GM23338 (cell line): Measurements from ENCODE around the gene NPAS3. TPM values are rescaled to one million over a fixed set of nuclear protein-coding genes. Genes with fewer than 3 reads are reported as not detected.

Source experiments
- ATAC-seq: fragments of 200-7000 bp; cut with Tn5 transposase; 3 replicates; pipeline ENCODE4 v1.9.1; 2020
- DNase-seq: peaks from one replicate; pipeline ENCODE4 v3.0.0-alpha.2; 2015; ENCODE audit warnings: low spot score
- H2AFZ ChIP-seq: fragments of 200-600 bp; sonication (generic); 2 replicates; pipeline ENCODE4 v1.8.0; 2016; ENCODE audit warnings: antibody characterized with exemption, mild to moderate bottlenecking, moderate library complexity
- H3F3A ChIP-seq: fragments of 200-600 bp; sonication (generic); replicated peaks from 2 replicates; pipeline ENCODE4 v1.8.0; 2017; ENCODE audit warnings: antibody characterized with exemption, mixed run types, low read depth
- H3K27ac ChIP-seq: fragments of 200-600 bp; sonication (generic); 2 replicates; pipeline ENCODE4 v1.6.1; 2016; ENCODE audit warnings: low read depth
- H3K27me3 ChIP-seq: fragments of 200-600 bp; sonication (generic); 2 replicates; pipeline ENCODE4 v1.8.0; 2016; ENCODE audit warnings: mild to moderate bottlenecking, mixed run types, moderate library complexity; ENCODE audit not compliant: insufficient read depth
- H3K36me3 ChIP-seq: fragments of 200-600 bp; sonication (generic); 2 replicates; pipeline ENCODE4 v1.8.0; 2016; ENCODE audit warnings: mild to moderate bottlenecking; ENCODE audit not compliant: insufficient read depth
- H3K4me1 ChIP-seq: fragments of 200-600 bp; sonication (generic); 2 replicates; pipeline ENCODE4 v1.8.0; 2016; ENCODE audit warnings: mild to moderate bottlenecking, moderate library complexity; ENCODE audit not compliant: insufficient read depth
- H3K4me2 ChIP-seq: fragments of 200-600 bp; sonication (generic); 2 replicates; pipeline ENCODE4 v1.7.1; 2017; ENCODE audit warnings: mixed run types
- H3K4me3 ChIP-seq: fragments of 200-600 bp; sonication (generic); 2 replicates; pipeline ENCODE4 v1.6.1; 2016; ENCODE audit warnings: mixed run types
- H3K79me2 ChIP-seq: fragments of 200-600 bp; sonication (generic); replicated peaks from 2 replicates; pipeline ENCODE4 v1.8.0; 2017; ENCODE audit warnings: mild to moderate bottlenecking; ENCODE audit not compliant: insufficient read depth
- H3K9me2 ChIP-seq: fragments of 200-600 bp; sonication (generic); 2 replicates; pipeline ENCODE4 v1.8.0; 2017; ENCODE audit not compliant: insufficient read depth
- H4K20me1 ChIP-seq: fragments of 200-600 bp; sonication (generic); replicated peaks from 2 replicates; pipeline ENCODE4 v1.8.0; 2017; ENCODE audit warnings: mild to moderate bottlenecking; ENCODE audit not compliant: insufficient read depth
- H3K27ac Mint-ChIP-seq: 2 replicates; pipeline ENCODE4 v1.8.0; 2020; ENCODE audit warnings: inconsistent platforms, mild to moderate bottlenecking, moderate library complexity, mixed read lengths
- H3K27me3 Mint-ChIP-seq: 3 replicates; pipeline ENCODE4 v1.8.0; 2022; ENCODE audit warnings: low read depth, mild to moderate bottlenecking, moderate library complexity, mixed read lengths, inconsistent platforms; ENCODE audit not compliant: insufficient read depth, poor library complexity
- H3K36me3 Mint-ChIP-seq: 3 replicates; pipeline ENCODE4 v1.8.0; 2021; ENCODE audit warnings: low read depth, mild to moderate bottlenecking, inconsistent platforms, moderate library complexity, mixed read lengths
- H3K4me1 Mint-ChIP-seq: 3 replicates; pipeline ENCODE4 v1.8.0; 2020; ENCODE audit warnings: mild to moderate bottlenecking, inconsistent platforms, mixed read lengths
- H3K4me3 Mint-ChIP-seq: 3 replicates; pipeline ENCODE4 v1.8.0; 2021; ENCODE audit warnings: moderate library complexity, mild to moderate bottlenecking, inconsistent platforms, mixed read lengths
- H3K9me3 Mint-ChIP-seq: 3 replicates; pipeline ENCODE4 v1.8.0; 2020; ENCODE audit warnings: moderate library complexity, mild to moderate bottlenecking, inconsistent platforms, mixed read lengths
- CREB1 ChIP-seq: fragments of 250-450 bp; sonication (Bioruptor Pico); IDR thresholded peaks from 2 replicates; pipeline ENCODE4 v1.5.0; 2020; ENCODE audit warnings: low read depth, mild to moderate bottlenecking, moderate library complexity
- EZH2 ChIP-seq: fragments of 200-600 bp; sonication (generic); IDR thresholded peaks from one replicate; pipeline ENCODE4 v1.8.0; 2017; ENCODE audit warnings: antibody characterized with exemption, mild to moderate bottlenecking, low read depth; ENCODE audit not compliant: unreplicated experiment
- NANOG ChIP-seq: IDR thresholded peaks from 2 replicates; pipeline ENCODE4 v1.6.1; 2016; ENCODE audit warnings: antibody characterized with exemption, borderline replicate concordance
- POLR2AphosphoS5 ChIP-seq: IDR thresholded peaks from 2 replicates; pipeline ENCODE4 v1.6.1; 2016; ENCODE audit warnings: antibody characterized with exemption, low read depth
- STAT1 ChIP-seq: IDR thresholded peaks from one replicate; pipeline ENCODE4 v1.6.1; 2016; ENCODE audit warnings: antibody characterized with exemption; ENCODE audit not compliant: unreplicated experiment
- ZNF331 ChIP-seq: fragments of 250-450 bp; sonication (Bioruptor Pico); IDR thresholded peaks from 2 replicates; pipeline ENCODE4 v1.5.0; 2020; ENCODE audit warnings: low read depth, mild to moderate bottlenecking, moderate library complexity
- polyA plus RNA-seq: library from polyadenylated mRNA; unstranded; fragments of >200 nt; fragmentation: Nextera tagmentation; extraction: Ambion mirVana; gene quantifications from 2 replicates; pipeline ENCODE4 v1.2.1, GENCODE V29; 2016
- total RNA-seq: library from RNA; depleted of rRNA; stranded (reverse); fragments of >200 nt; shearing (Covaris generic); gene quantifications from 2 replicates; pipeline ENCODE4 v1.2.3, GENCODE V29; 2014
- TF ChIP-seq, protein P1 (sequence below): IDR thresholded peaks from 2 replicates; pipeline ENCODE4 v1.6.1; 2016; ENCODE audit warnings: antibody characterized with exemption
- TF ChIP-seq, protein P2 (sequence below): fragments of 250-450 bp; sonication (Bioruptor Pico); IDR thresholded peaks from 2 replicates; pipeline ENCODE4 v1.5.0; 2020; ENCODE audit warnings: mild to moderate bottlenecking, moderate library complexity
- TF ChIP-seq, protein P3 (sequence below): IDR thresholded peaks from one replicate; pipeline ENCODE4 v1.6.1; 2018; ENCODE audit warnings: antibody characterized with exemption; ENCODE audit not compliant: unreplicated experiment
- TF ChIP-seq, protein P4 (sequence below), 2 experiments: fragments of 200-600 bp in 1 of 2; sonication (generic) in 1 of 2; conservative IDR thresholded peaks; 2 replicates each; pipeline versions ENCODE4 v1.5.1 to v1.6.1; 2016 to 2017; ENCODE audit warnings: antibody characterized with exemption in 2 of 2, low read depth in 2 of 2, mild to moderate bottlenecking in 2 of 2, moderate library complexity in 1 of 2

Gene NPAS3
- total and polyA plus RNA-seq, 2 experiments from 2014 or later = 0.17 to 0.19 TPM

DNA sequence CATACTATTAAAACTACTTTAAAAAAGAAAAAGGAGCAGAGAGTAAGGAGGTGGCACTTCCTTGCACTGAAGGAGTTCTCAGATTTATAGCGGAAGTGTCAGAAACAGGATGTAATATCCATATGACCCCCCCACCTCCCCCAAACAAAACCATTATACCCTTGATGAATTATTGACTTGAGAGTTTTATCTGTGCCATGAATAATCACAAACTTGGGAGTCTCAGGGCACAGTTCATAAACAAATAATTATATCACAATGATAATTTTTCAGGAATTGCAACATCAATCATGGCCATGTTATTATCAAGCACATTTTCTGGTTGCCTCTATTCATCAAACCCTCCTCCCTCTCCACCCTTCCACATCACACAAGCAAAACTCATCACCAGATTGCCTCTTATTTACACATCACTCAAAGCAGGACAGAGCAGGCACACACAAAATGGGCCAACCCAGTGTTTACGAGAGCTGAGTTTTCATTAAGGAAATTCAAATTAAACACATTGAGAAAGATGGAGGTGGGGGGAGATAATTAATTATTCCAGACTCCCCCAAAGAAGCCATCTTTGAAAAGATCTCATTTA is 870.8 kb downstream of the NPAS3 start (continued):
- TF ChIP-seq, protein P1, sequence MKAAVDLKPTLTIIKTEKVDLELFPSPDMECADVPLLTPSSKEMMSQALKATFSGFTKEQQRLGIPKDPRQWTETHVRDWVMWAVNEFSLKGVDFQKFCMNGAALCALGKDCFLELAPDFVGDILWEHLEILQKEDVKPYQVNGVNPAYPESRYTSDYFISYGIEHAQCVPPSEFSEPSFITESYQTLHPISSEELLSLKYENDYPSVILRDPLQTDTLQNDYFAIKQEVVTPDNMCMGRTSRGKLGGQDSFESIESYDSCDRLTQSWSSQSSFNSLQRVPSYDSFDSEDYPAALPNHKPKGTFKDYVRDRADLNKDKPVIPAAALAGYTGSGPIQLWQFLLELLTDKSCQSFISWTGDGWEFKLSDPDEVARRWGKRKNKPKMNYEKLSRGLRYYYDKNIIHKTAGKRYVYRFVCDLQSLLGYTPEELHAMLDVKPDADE = no peak

DNA sequence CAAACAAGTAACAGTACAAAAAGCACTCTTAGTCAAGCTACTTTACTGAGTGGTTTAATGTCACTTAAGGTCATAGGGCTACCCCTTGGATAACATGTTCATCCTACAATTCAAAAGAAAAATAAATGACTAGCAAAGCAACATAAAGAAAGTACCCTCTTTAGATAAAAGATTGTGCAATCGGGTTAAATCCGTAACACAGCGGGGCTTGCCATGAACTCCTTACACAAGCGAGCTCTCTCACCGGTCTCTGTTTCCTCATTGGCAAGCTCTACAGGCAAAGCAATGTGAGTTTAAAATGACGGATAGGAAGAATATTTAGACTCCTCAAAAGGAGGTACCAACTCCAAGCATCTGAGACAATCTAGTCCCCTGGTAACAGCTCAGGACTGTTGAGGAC is 871.6 kb downstream of the NPAS3 start:
- DNase-seq = no peak
- no peak overlapping the region for H3K4me3 ChIP-seq
- peaks cover 11% of the 10 kb centered on the region; the same call in 1 of the 2 replicates for H3K9me2 ChIP-seq
- no peaks in the 10 kb centered on the region for H3K36me3 Mint-ChIP-seq
- TF ChIP-seq, protein P2, sequence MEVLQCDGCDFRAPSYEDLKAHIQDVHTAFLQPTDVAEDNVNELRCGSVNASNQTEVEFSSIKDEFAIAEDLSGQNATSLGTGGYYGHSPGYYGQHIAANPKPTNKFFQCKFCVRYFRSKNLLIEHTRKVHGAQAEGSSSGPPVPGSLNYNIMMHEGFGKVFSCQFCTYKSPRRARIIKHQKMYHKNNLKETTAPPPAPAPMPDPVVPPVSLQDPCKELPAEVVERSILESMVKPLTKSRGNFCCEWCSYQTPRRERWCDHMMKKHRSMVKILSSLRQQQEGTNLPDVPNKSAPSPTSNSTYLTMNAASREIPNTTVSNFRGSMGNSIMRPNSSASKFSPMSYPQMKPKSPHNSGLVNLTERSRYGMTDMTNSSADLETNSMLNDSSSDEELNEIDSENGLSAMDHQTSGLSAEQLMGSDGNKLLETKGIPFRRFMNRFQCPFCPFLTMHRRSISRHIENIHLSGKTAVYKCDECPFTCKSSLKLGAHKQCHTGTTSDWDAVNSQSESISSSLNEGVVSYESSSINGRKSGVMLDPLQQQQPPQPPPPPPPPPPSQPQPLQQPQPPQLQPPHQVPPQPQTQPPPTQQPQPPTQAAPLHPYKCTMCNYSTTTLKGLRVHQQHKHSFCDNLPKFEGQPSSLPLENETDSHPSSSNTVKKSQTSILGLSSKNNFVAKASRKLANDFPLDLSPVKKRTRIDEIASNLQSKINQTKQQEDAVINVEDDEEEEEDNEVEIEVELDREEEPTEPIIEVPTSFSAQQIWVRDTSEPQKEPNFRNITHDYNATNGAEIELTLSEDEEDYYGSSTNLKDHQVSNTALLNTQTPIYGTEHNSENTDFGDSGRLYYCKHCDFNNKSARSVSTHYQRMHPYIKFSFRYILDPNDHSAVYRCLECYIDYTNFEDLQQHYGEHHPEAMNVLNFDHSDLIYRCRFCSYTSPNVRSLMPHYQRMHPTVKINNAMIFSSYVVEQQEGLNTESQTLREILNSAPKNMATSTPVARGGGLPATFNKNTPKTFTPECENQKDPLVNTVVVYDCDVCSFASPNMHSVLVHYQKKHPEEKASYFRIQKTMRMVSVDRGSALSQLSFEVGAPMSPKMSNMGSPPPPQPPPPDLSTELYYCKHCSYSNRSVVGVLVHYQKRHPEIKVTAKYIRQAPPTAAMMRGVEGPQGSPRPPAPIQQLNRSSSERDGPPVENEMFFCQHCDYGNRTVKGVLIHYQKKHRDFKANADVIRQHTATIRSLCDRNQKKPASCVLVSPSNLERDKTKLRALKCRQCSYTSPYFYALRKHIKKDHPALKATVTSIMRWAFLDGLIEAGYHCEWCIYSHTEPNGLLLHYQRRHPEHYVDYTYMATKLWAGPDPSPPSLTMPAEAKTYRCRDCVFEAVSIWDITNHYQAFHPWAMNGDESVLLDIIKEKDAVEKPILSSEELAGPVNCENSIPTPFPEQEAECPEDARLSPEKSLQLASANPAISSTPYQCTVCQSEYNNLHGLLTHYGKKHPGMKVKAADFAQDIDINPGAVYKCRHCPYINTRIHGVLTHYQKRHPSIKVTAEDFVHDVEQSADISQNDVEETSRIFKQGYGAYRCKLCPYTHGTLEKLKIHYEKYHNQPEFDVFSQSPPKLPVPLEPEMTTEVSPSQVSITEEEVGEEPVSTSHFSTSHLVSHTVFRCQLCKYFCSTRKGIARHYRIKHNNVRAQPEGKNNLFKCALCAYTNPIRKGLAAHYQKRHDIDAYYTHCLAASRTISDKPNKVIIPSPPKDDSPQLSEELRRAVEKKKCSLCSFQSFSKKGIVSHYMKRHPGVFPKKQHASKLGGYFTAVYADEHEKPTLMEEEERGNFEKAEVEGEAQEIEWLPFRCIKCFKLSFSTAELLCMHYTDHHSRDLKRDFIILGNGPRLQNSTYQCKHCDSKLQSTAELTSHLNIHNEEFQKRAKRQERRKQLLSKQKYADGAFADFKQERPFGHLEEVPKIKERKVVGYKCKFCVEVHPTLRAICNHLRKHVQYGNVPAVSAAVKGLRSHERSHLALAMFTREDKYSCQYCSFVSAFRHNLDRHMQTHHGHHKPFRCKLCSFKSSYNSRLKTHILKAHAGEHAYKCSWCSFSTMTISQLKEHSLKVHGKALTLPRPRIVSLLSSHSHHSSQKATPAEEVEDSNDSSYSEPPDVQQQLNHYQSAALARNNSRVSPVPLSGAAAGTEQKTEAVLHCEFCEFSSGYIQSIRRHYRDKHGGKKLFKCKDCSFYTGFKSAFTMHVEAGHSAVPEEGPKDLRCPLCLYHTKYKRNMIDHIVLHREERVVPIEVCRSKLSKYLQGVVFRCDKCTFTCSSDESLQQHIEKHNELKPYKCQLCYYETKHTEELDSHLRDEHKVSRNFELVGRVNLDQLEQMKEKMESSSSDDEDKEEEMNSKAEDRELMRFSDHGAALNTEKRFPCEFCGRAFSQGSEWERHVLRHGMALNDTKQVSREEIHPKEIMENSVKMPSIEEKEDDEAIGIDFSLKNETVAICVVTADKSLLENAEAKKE = no peak
- TF ChIP-seq, protein P3, sequence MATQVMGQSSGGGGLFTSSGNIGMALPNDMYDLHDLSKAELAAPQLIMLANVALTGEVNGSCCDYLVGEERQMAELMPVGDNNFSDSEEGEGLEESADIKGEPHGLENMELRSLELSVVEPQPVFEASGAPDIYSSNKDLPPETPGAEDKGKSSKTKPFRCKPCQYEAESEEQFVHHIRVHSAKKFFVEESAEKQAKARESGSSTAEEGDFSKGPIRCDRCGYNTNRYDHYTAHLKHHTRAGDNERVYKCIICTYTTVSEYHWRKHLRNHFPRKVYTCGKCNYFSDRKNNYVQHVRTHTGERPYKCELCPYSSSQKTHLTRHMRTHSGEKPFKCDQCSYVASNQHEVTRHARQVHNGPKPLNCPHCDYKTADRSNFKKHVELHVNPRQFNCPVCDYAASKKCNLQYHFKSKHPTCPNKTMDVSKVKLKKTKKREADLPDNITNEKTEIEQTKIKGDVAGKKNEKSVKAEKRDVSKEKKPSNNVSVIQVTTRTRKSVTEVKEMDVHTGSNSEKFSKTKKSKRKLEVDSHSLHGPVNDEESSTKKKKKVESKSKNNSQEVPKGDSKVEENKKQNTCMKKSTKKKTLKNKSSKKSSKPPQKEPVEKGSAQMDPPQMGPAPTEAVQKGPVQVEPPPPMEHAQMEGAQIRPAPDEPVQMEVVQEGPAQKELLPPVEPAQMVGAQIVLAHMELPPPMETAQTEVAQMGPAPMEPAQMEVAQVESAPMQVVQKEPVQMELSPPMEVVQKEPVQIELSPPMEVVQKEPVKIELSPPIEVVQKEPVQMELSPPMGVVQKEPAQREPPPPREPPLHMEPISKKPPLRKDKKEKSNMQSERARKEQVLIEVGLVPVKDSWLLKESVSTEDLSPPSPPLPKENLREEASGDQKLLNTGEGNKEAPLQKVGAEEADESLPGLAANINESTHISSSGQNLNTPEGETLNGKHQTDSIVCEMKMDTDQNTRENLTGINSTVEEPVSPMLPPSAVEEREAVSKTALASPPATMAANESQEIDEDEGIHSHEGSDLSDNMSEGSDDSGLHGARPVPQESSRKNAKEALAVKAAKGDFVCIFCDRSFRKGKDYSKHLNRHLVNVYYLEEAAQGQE = no peak
- TF ChIP-seq POLR2AphosphoS5 = no peak
- no peak for TF ChIP-seq NANOG
- no peak for TF ChIP-seq EZH2
- TF ChIP-seq, protein P4, sequence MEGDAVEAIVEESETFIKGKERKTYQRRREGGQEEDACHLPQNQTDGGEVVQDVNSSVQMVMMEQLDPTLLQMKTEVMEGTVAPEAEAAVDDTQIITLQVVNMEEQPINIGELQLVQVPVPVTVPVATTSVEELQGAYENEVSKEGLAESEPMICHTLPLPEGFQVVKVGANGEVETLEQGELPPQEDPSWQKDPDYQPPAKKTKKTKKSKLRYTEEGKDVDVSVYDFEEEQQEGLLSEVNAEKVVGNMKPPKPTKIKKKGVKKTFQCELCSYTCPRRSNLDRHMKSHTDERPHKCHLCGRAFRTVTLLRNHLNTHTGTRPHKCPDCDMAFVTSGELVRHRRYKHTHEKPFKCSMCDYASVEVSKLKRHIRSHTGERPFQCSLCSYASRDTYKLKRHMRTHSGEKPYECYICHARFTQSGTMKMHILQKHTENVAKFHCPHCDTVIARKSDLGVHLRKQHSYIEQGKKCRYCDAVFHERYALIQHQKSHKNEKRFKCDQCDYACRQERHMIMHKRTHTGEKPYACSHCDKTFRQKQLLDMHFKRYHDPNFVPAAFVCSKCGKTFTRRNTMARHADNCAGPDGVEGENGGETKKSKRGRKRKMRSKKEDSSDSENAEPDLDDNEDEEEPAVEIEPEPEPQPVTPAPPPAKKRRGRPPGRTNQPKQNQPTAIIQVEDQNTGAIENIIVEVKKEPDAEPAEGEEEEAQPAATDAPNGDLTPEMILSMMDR (conservative IDR thresholded peaks at IDR 0.05; ENCODE audit: low read depth in 2 of 2) = no peak
- no peak for TF ChIP-seq ZNF331 (CRISPR knock-in tag)
- no peak for TF ChIP-seq STAT1
- TF ChIP-seq, protein P1 = no peak
- TF ChIP-seq CREB1 (CRISPR knock-in tag) = no peak
- no peaks in the 10 kb centered on the region for H3F3A ChIP-seq
- no peaks in the 10 kb centered on the region for H3K27me3 ChIP-seq
- H3K4me1 Mint-ChIP-seq = no peaks in the 10 kb centered on the region
- no peak overlapping the region for H3K4me2 ChIP-seq
- H3K9me3 Mint-ChIP-seq = no peaks in the 10 kb centered on the region
- H3K4me3 Mint-ChIP-seq = no peak overlapping the region
- H3K27me3 Mint-ChIP-seq = no peaks in the 10 kb centered on the region
- no peak overlapping the region for H3K27ac Mint-ChIP-seq
- no peaks in the 10 kb centered on the region for H3K79me2 ChIP-seq
- H2AFZ ChIP-seq = no peak overlapping the region
- no peaks in the 10 kb centered on the region for H4K20me1 ChIP-seq
- no peak for ATAC-seq
- H3K27ac ChIP-seq = no peak overlapping the region
- H3K36me3 ChIP-seq = no peaks in the 10 kb centered on the region
- H3K4me1 ChIP-seq = no peaks in the 10 kb centered on the region
